Transverse colon (tissue), 4 donors: ENCODE measurements around the gene RYR3.

Experiments
- CTCF ChIP-seq, 5 experiments: fragments of 200-600 bp in 3 of 5; fragments of 450-650 bp in 2 of 5; sonication (generic) in 3 of 5; IDR thresholded peaks; 1 replicate in 2 of 5; 2 replicates in 3 of 5; pipeline ENCODE4 v1.5.1; 2016 to 2017; ENCODE audit warnings: antibody characterized with exemption in 5 of 5, inconsistent platforms in 3 of 5, mild to moderate bottlenecking in 2 of 5, moderate library complexity in 1 of 5
- POLR2A ChIP-seq: fragments of 450-650 bp; IDR thresholded peaks from one replicate; pipeline ENCODE4 v1.6.1; 2016; ENCODE audit warnings: antibody characterized with exemption, mild to moderate bottlenecking, moderate library complexity
- POLR2AphosphoS5 ChIP-seq, 3 donors: sonication (generic); formaldehyde crosslinking; IDR thresholded peaks; one replicate each; pipeline ENCODE4 v1.6.1; 2016; ENCODE audit warnings: antibody characterized with exemption in 3 of 3

GRCh38 chr15:33826201-33826600 is 515.4 kb downstream of the RYR3 start:
- no peak for TF ChIP-seq POLR2A
- TF ChIP-seq CTCF (IDR thresholded peaks at IDR 0.05) = no peak
- TF ChIP-seq POLR2AphosphoS5 (IDR thresholded peaks at IDR 0.05) = no peak
